ENCODE results near the gene EMSY.

EMSY gene

DNA sequence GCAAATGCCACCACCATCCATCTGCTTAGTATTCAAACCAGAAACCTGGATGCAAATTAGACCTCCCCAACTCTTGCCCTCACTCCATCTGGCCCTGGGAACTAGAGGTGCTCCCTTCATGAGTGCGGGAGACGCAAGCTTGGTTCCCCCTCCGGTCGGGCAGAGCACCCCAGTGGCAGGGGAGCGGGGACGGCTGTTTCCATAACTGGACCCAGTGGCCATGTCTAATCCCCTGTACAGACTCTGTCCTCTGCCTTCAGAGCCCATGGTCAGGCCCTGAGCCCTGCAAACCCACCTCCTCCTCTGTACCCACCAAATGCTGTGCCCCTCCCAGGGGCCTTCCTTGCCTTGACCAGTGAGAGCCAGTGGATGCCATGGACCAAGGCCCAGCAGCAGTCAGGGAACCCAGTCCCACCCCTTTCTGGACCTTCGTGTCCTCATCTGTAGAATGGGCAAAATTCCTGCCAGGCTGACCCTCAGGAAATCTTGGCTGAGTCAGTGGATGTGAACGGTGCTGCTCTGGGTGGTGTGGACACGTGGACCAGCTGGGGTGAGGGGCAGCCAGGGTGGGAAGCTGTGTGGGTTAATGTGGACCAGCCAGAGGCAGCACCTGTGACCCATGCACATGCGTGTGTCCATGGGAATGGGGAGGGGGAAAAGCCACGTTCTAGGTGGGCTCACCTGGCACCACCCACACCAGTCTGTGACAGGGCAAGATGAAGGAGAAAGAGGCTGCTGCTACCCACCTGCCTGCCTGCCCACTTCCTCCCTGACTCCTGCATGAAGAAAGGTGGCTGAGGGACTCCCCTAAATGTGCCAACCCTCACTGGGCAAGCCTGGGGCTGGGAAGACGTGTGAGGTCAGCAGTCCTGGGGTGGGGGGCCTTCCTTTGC lies 153.0 kb downstream of the EMSY start:
- DNase-seq (ENCODE audit: low read depth): no peak

DNA sequence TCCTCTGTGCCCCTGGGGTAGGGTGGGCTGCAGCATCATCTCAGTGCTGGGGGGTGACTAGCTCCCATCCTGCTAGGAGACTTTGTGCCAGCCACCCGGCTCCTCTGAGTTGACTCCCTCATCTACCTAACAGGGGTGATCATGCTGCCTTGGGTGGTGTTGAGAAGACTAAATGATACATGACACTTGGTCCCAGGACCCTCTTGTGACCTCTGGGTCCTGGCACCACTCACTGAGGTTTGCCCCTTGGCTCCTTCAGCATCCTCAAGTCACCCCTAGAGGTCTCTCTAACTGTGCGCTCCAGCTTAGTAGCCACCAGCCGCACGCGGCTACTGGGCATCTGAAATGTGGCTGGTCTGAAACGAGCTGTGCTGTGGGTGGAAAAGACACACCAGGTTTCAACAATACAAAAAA lies 153.6 kb downstream of the EMSY start:
- no peak for DNase-seq (ENCODE audit: low read depth)

DNA sequence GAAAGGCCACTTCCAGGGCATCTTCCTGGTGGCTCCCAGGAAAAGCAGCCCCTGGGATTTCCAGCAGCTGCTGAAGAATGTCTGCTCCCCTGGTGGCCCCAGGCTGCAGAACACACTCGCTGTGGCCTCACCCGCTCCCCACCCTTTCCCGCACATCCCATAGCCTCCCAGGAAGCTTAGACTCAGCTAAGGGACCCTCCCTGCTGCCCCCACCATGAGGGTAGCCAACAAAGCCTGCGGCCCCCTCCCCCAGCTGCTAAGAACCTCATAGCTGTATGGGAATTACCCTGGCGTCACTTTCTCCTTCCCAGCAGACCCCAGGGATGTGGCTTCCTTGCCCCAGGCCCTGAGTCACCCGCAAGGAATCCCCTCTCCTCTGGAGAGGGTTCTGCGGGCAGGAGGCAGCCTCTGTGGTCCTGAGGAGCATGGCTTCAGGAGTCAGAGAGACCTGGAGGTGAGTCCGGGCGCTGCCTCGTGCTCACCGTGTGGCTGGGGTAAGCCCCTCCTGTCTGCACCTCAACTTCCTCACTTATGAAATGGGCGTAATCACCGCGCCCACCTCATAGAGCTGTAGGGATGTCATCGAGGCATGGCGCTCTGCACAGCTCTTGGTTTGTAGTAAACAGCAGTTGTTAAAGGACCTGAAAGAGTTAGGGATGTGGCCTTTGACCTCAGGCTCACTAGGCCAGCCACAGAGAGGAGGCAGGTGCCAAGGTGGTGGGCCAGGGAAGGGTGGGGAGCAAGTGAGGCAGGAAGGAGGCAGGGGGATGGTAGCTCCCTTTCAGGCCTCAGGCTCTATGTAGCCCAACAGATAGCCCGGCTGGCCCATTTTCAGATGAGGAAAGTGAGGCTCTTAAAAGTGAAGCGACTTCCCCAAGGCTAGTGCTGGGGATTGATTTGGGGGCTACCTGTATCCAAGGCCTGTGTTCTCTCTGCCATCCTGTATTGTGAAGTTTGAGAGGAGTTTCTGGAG lies 154.5 kb downstream of the EMSY start:
- DNase-seq (ENCODE audit: low read depth): no peak

DNA sequence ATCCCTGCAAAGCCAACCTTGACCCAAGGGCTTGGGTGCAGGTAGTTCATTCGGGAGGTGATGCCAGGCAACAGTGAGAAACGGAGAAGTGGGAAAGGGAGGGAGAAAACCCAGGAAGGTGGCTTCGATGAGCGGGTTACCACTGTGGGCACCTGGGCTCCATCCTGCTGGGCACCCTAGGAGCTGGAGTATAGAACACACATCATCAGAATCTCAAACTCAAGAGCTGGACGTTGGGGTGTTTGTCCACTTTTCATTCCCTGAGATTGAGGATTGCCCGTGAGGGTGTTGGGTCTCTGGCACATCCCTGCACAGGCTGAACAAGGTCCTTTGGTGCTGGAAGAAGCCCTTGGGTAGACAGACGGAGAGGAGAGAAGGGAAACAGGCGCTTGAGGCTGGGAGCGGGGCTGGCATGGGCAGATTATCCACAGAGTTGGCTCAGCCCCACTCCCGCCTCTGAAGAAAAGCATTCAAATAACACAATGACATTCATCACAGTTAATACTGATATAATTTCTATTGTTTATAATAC lies 155.4 kb downstream of the EMSY start:
- no peak for DNase-seq (ENCODE audit: low read depth)

DNA sequence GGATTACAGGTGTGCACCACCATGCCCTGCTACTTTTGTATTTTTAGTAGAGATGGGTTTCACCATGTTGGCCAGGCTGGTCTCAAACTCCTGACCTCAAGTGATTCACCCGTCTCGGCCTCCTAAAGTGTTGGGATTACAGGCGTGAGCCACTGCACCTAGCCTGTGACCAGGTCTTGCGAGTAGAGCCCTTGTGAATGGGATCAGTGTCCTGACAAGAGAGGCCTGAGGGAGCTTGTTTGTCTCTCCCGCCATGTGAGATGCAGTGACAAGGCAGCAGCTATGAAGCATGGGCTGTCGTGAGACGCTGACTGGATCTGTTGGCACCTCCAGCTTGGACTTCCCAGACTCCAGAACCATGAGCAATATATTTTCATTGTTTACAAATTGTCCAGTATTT lies 156.5 kb downstream of the EMSY start:
- no peak for DNase-seq (ENCODE audit: low read depth)

DNA sequence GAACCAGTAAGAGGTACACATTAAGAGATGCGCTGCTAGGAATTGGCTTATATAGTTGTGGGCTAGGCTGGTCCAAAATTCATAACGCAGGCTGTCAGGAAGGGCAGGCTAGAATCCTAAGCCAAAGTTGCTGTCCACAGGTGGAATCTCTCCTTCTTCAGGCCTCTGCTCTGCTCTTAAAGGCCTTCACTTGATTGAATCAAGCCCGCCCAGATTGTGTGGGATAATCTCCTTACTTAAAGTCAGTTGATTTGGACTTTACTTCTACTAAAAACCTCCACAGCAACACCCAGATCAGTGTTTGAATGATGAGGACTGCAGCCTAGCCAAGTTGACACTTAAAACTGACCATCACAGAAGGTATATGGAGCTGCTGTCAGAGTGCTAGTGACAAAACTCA lies 156.9 kb downstream of the EMSY start:
- DNase-seq (ENCODE audit: low read depth): no peak

DNA sequence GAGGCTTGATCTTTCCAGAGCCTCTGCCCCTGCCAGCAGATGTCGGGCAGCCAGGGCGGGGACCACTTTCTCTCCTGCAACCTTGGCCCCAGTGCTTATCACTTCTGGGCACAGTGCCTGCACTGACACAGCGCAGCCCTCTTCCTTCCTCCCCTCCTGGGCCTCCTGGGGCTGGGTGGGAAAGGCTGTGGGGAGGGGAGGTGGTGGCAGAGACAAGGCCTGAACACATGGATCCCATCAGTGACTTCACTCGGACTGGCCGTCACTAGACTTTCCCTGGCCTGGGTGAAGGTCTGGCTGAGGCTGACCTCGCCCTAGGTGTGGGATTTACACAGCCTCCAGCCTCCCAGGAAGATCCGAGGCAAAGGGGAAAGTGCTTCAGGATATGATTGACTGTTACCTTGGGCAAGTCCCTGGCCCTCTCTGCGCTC lies 157.6 kb downstream of the EMSY start:
- DNase-seq (ENCODE audit: low read depth): no peak
